Ascending aorta (tissue), 2 donors: ENCODE data around the gene NABP2. TPM values are rescaled to one million over a fixed set of nuclear protein-coding genes. Genes with fewer than 3 reads are reported as not detected.

ENCODE experiments used
- DNase-seq, 2 donors: peaks; one replicate each; pipeline ENCODE4 v3.0.0-alpha.2; 2019; ENCODE audit warnings: low spot score in 2 of 2
- H3K27ac ChIP-seq, 2 donors: fragments of 200-600 bp; sonication (generic); one replicate each; pipeline ENCODE4 v1.5.1; 2016 to 2017; ENCODE audit warnings: mild to moderate bottlenecking in 1 of 2
- H3K27me3 ChIP-seq: fragments of 200-600 bp; sonication (generic); one replicate; pipeline ENCODE4 v1.5.1; 2017
- H3K36me3 ChIP-seq, 2 donors: fragments of 200-600 bp; sonication (generic); one replicate each; pipeline ENCODE4 v1.5.1; 2016
- H3K4me1 ChIP-seq, 2 donors: fragments of 200-600 bp; sonication (generic); one replicate each; pipeline ENCODE4 v1.5.1; 2016 to 2017; ENCODE audit warnings: mild to moderate bottlenecking in 1 of 2
- H3K4me3 ChIP-seq, 2 donors: fragments of 200-600 bp; sonication (generic); one replicate each; pipeline ENCODE4 v1.5.1; 2016 to 2017; ENCODE audit warnings: mild to moderate bottlenecking in 1 of 2
- H3K9me3 ChIP-seq, 2 donors: fragments of 200-600 bp; sonication (generic); one replicate each; pipeline ENCODE4 v1.5.1; 2016
- CTCF ChIP-seq, 3 experiments: fragments of 200-600 bp in 2 of 3; fragments of 450-650 bp in 1 of 3; sonication (generic) in 2 of 3; IDR thresholded peaks; one replicate each; pipeline ENCODE4 v1.5.1; 2016 to 2019; ENCODE audit warnings: antibody characterized with exemption in 3 of 3, mild to moderate bottlenecking in 1 of 3, moderate library complexity in 1 of 3
- intact Hi-C: fragments of 100-400 bp; cut with DNase I; formaldehyde crosslinking; loops from one replicate; pipeline ENCODE4 v1.15.1; 2023
- total RNA-seq: library from RNA; depleted of rRNA; stranded (reverse); fragments of >200 nt; gene quantifications from one replicate; pipeline ENCODE4 v1.1.0, GENCODE V29; 2016

NABP2 gene
- total RNA-seq, 1 donor from 2014 or later: 2.8 TPM

GRCh38 chr12:56197921-56198635 lies 26.1 kb upstream of the NABP2 start:
- no peaks in the 10 kb centered on the region for H3K9me3 ChIP-seq
- no peak overlapping the region for H3K4me3 ChIP-seq
- H3K36me3 ChIP-seq: no peaks in the 10 kb centered on the region
- peaks cover 0 to 6% of the 10 kb centered on the region in 2 donors for H3K4me1 ChIP-seq
- intact Hi-C loops: loop anchor here (10.0 kb wide), 1 partner anchor 267 kb away; the partner anchor contains the start of gene SPRYD4
- H3K27ac ChIP-seq: no peak overlapping the region
- H3K27me3 ChIP-seq: no peaks in the 10 kb centered on the region
- DNase-seq: no peak
- TF ChIP-seq CTCF (IDR thresholded peaks at IDR 0.05): no peak

GRCh38 chr12:56198836-56199235 lies 25.3 kb upstream of the NABP2 start:
- intact Hi-C loops: loop anchor here (10.0 kb wide), 1 partner anchor 266 kb away; the partner anchor contains the start of gene SPRYD4
- Histone ChIP-seq H3K36me3 (no peaks in the 10 kb centered on the region), H3K27me3 (no peaks in the 10 kb centered on the region), H3K4me3 (no peak overlapping the region), H3K4me1 (peaks cover 0 to 6% of the 10 kb centered on the region in 2 donors), H3K9me3 (no peaks in the 10 kb centered on the region), H3K27ac (no peak overlapping the region)
- no peak for DNase-seq
- no peak for TF ChIP-seq CTCF (IDR thresholded peaks at IDR 0.05)

GRCh38 chr12:56202366-56202765 lies 21.8 kb upstream of the NABP2 start:
- peaks cover 0 to 2% of the 10 kb centered on the region in 2 donors for H3K4me1 ChIP-seq
- peak overlapping the region; percentile 31 to 33 for H3K27ac ChIP-seq
- no peaks in the 10 kb centered on the region for H3K9me3 ChIP-seq
- intact Hi-C loops: no loop called here
- H3K36me3 ChIP-seq: peaks cover 23 to 31% of the 10 kb centered on the region in 2 donors
- TF ChIP-seq CTCF (IDR thresholded peaks at IDR 0.05): no peak
- no peaks in the 10 kb centered on the region for H3K27me3 ChIP-seq
- DNase-seq: no peak
- H3K4me3 ChIP-seq: no peak overlapping the region

- no peak for DNase-seq
- Histone ChIP-seq H3K27me3 (no peaks in the 10 kb centered on the region), H3K27ac (peak overlapping the region in 1 of 2 donors; percentile 33), H3K9me3 (no peaks in the 10 kb centered on the region), H3K4me3 (no peak overlapping the region), H3K36me3 (peaks cover 28 to 35% of the 10 kb centered on the region in 2 donors), H3K4me1 (peaks cover 0 to 2% of the 10 kb centered on the region in 2 donors)
- intact Hi-C loops: no loop called here
- TF ChIP-seq CTCF (IDR thresholded peaks at IDR 0.05): no peak
These were observed 21.3 kb upstream of the NABP2 start for GRCh38 chr12:56202838-56203237.

DNA sequence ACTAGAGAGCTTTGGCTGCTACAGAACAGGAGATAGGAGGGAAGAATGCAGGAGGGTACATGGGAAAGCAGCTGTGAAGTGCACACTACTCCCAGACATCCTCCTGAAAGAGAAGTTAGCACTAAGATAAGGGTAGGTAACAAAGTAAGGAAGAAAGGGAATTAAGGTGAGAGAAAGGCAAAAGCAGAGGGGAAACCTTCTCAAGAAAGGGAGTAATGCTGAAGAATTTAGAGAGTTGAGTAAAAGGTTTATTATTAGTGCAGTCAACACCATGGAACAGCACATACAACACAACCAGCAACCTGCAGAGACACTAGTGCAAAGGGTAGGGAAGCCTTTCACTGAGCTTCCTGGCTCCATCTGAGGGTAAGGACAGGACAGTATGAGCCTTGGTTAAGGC lies 19.9 kb upstream of the NABP2 start:
- no peak for DNase-seq
- Histone ChIP-seq H3K27ac (no peak overlapping the region), H3K4me1 (peaks cover 0 to 2% of the 10 kb centered on the region in 2 donors), H3K36me3 (peaks cover 38 to 50% of the 10 kb centered on the region in 2 donors), H3K27me3 (no peaks in the 10 kb centered on the region), H3K4me3 (no peak overlapping the region), H3K9me3 (no peaks in the 10 kb centered on the region)
- intact Hi-C loops: no loop called here
- no peak for TF ChIP-seq CTCF (IDR thresholded peaks at IDR 0.05)
